Measurements from ENCODE around the gene PRRG2. TPM values are rescaled to one million over a fixed set of nuclear protein-coding genes. Genes with fewer than 3 reads are reported as not detected.
A peak's percentile ranks its signal among the peaks of the same experiment; 100 is the strongest.

PRRG2 gene
- total RNA-seq, 1 donor from 2014 or later, result 4.5 TPM

DNA sequence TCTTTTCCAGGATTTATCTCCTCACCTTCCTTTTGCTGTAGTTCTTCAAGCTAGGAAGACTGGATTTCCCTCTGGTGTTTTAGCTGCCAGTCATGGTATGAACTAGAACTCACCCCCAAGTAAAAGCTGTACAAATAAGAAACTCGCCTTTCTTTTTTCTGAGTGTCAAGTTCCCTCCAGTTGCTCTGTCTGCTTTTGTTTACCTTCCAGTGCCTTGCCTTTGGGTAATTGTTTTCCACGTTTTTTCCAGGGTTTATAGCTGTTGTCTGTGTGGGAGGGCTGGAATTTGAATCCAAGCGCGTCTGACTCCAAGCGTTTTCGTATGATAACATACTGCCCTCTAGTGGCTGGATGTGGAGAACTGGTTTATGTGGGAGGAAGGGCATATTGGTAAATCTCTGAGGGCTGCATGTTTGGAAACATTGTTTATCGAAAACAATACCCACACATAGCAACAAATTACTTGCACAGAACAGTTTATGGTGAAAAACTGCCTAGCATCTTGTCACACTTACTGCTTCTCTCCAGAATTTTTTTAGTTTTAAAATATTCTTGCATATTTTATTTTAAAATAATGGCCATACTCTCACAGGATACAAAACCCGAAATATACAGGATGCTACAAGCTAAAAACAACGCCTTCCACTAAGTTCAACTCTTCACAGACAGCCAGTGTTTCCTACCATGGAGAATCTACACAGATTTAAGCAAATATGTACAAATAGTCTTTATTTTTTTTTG is 34.1 kb upstream of the PRRG2 start:
- Histone ChIP-seq H3K4me3 (ENCODE audit: low read depth, low read length) (no peak overlapping the region), H3K27me3 (ENCODE audit: control insufficient read depth, insufficient read depth, low read length) (no peaks in the 10 kb centered on the region), H3K36me3 (ENCODE audit: control insufficient read depth, insufficient read depth, low read length) (no peaks in the 10 kb centered on the region)
- FAIRE-seq, result peak; percentile 70
- peak; percentile 80 for DNase-seq (ENCODE audit: low read depth)
- TF ChIP-seq, protein P1, sequence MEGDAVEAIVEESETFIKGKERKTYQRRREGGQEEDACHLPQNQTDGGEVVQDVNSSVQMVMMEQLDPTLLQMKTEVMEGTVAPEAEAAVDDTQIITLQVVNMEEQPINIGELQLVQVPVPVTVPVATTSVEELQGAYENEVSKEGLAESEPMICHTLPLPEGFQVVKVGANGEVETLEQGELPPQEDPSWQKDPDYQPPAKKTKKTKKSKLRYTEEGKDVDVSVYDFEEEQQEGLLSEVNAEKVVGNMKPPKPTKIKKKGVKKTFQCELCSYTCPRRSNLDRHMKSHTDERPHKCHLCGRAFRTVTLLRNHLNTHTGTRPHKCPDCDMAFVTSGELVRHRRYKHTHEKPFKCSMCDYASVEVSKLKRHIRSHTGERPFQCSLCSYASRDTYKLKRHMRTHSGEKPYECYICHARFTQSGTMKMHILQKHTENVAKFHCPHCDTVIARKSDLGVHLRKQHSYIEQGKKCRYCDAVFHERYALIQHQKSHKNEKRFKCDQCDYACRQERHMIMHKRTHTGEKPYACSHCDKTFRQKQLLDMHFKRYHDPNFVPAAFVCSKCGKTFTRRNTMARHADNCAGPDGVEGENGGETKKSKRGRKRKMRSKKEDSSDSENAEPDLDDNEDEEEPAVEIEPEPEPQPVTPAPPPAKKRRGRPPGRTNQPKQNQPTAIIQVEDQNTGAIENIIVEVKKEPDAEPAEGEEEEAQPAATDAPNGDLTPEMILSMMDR (IDR thresholded peaks at IDR 0.05; ENCODE audit: insufficient read depth, low read length, severe bottlenecking), result peak; percentile 71

DNA sequence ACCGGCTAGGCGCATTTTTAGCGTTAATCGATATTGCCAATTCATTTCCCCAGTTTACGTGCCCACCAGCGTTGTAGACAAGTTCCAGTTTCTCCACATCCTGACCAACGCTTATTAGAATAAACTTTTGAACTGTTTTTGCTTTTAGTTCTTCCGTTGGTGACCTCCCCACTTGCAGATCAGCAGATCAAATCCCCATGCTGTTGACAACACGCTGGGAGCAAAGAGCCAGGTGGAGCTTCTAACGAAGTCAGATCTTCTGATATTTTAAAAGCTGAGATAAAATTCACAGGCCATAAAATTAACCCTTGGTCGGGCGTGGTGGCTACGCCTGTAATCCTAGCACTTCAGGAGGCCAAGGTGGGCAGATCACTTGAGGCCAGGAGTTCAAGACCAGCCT is 32.1 kb upstream of the PRRG2 start:
- FAIRE-seq (no peak), DNase-seq (ENCODE audit: low read depth) (no peak)
- no peaks in the 10 kb centered on the region for H3K36me3 ChIP-seq (ENCODE audit: control insufficient read depth, insufficient read depth, low read length)
- H3K27me3 ChIP-seq (ENCODE audit: control insufficient read depth, insufficient read depth, low read length), result no peaks in the 10 kb centered on the region
- TF ChIP-seq, protein P1 (IDR thresholded peaks at IDR 0.05; ENCODE audit: insufficient read depth, low read length, severe bottlenecking), result no peak
- no peak overlapping the region for H3K4me3 ChIP-seq (ENCODE audit: low read depth, low read length)

- H3K27me3 ChIP-seq (ENCODE audit: control insufficient read depth, insufficient read depth, low read length), result no peaks in the 10 kb centered on the region
Observed at GRCh38 chr19:49551531-49551930, 29.6 kb upstream of the PRRG2 start.

DNA sequence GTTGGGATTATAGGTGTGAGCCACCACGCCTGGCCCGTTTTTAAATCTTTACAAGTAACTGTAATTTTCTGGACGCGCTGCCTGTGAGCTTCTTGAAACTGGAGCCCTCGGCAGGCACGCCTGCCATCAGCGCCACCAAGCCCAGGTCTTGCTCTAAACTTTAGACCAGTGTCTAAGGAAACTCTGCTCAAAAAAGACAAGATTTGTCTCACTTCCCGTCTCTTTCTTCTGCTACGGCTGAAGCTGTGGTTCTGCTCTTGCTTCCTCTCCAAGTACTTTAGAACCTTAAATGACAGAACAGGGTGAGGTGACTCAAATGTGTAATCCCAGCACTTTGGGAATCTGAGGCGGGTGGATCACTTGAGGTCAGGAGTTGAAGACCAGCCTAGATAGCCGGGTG is 28.4 kb upstream of the PRRG2 start:
- TF ChIP-seq, protein P1 (IDR thresholded peaks at IDR 0.05; ENCODE audit: insufficient read depth, low read length, severe bottlenecking), result no peak
- no peak overlapping the region for H3K4me3 ChIP-seq (ENCODE audit: low read depth, low read length)
- peaks cover 11% of the 10 kb centered on the region for H3K36me3 ChIP-seq (ENCODE audit: control insufficient read depth, insufficient read depth, low read length)
- DNase-seq (ENCODE audit: low read depth), result no peak
- no peaks in the 10 kb centered on the region for H3K27me3 ChIP-seq (ENCODE audit: control insufficient read depth, insufficient read depth, low read length)
- no peak for FAIRE-seq

More at GRCh38 chr19:49551531-49551930, 29.6 kb upstream of the PRRG2 start:
- TF ChIP-seq, protein P1 (IDR thresholded peaks at IDR 0.05; ENCODE audit: insufficient read depth, low read length, severe bottlenecking), result no peak
- no peak overlapping the region for H3K4me3 ChIP-seq (ENCODE audit: low read depth, low read length)
- FAIRE-seq, result no peak
- DNase-seq (ENCODE audit: low read depth), result no peak
- H3K36me3 ChIP-seq (ENCODE audit: control insufficient read depth, insufficient read depth, low read length), result peaks cover 5% of the 10 kb centered on the region

DNA sequence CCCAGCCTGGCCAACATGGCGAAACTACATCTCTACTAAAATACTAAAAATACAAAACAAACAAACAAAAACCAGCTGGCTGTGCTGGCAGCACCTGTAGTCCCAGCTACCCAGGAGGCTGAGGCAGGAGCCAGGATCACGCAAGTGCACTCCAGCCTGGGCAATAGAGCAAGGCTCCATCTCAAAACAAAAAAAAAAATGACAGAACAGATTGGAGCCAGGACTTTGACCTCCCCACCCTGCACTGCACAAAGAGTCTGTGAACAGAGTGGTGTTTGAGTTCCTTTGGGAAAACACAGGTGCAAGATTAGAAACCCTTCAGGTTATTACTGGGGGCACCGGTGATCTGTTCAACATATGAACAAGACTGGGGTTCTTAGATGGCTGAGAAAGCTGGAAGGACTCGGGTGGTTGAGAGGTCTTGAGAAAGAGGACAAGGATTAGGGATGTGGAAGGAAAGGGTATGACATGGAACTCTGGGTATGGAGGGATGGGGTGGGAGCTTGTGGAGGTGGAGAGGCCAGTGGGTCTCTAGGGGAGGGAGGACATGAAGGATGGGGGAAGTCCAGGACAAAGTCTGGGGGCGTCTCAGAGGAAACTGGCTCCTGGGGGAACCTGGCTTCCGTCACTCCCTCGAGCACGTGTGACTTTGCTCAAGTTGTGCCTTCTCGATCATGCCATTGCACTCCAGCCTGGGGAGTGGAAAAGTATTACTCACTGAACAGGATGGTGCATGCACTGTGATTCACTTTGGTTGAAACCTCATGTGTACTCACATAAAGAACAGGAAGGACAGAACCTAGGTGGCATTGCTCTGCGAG is 27.5 kb upstream of the PRRG2 start:
- DNase-seq (ENCODE audit: low read depth), result peak; percentile 97
- Histone ChIP-seq H3K36me3 (ENCODE audit: control insufficient read depth, insufficient read depth, low read length) (peaks cover 15% of the 10 kb centered on the region), H3K27me3 (ENCODE audit: control insufficient read depth, insufficient read depth, low read length) (no peaks in the 10 kb centered on the region), H3K4me3 (ENCODE audit: low read depth, low read length) (no peak overlapping the region)
- peak; percentile 99 for FAIRE-seq
- TF ChIP-seq, protein P1 (IDR thresholded peaks at IDR 0.05; ENCODE audit: insufficient read depth, low read length, severe bottlenecking), result no peak
